ENCODE results near the gene ABHD10.

Gene ABHD10

DNA sequence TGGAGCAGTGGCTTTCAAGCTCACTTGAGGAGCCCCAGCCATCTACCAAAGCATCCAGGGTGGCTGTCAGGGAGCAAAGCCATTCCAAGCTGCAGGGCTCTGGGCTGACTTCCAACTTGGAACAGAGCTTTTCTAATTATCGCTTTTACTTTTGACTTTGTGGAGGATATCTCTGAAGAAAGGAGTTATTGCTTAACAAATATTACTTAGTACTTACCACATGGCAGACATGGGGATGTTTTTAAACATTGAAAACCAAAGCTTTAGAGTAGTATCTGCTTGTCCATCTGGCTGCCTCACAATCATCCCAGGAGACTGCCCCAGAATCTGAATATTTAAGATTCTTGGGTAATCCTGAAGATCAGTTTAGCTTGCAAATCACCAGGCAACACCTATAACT lies 28.8 kb downstream of the ABHD10 start:
- Histone ChIP-seq H4K91ac (ENCODE audit: low read length) (no peak overlapping the region), H3K27ac (ENCODE audit: low read length, poor library complexity, severe bottlenecking) (peak overlapping the region; percentile 83), H3K9me3 (ENCODE audit: control insufficient read depth, low read length) (no peaks in the 10 kb centered on the region), H3K4me3 (ENCODE audit: insufficient read depth in 1 of 2, low read depth in 1 of 2, low read length in 2 of 2) (no peak overlapping the region), H3K23ac (ENCODE audit: low read length in 2 of 2) (no peak overlapping the region), H3K79me1 (replicated peaks; ENCODE audit: low read length, poor library complexity, severe bottlenecking) (peaks cover 16% of the 10 kb centered on the region), H3K36me3 (ENCODE audit: control insufficient read depth in 1 of 2, insufficient read depth in 2 of 2, low read depth in 1 of 2, low read length in 2 of 2) (peaks cover 0 to 22% of the 10 kb centered on the region in 2 experiments), H3K14ac (ENCODE audit: low read length in 2 of 2) (no peak overlapping the region), H3K4ac (ENCODE audit: low read depth in 1 of 2, low read length in 2 of 2) (no peak overlapping the region), H2BK120ac (ENCODE audit: low read depth, low read length) (no peak overlapping the region), H2BK5ac (ENCODE audit: low read depth, low read length, poor library complexity, severe bottlenecking) (no peak overlapping the region), H3K4me2 (ENCODE audit: low read length, poor library complexity, severe bottlenecking) (no peak overlapping the region), H2AK5ac (ENCODE audit: low read length, severe bottlenecking) (no peak overlapping the region), H3K4me1 (ENCODE audit: control insufficient read depth, insufficient read depth, low read depth, low read length) (peaks cover 28% of the 10 kb centered on the region), H3K27me3 (ENCODE audit: control insufficient read depth in 1 of 2, insufficient read depth in 1 of 2, low read length in 2 of 2) (no peaks in the 10 kb centered on the region), H2BK15ac (ENCODE audit: low read depth, poor library complexity, severe bottlenecking) (no peak overlapping the region), H3K18ac (ENCODE audit: low read depth in 1 of 2, low read length in 2 of 2) (no peak overlapping the region), H4K8ac (ENCODE audit: low read length) (no peak overlapping the region), H2AFZ (ENCODE audit: low read depth, low read length) (no peak overlapping the region), H2BK12ac (ENCODE audit: low read length in 2 of 2) (no peak overlapping the region), H3K9ac (ENCODE audit: low read length) (no peak overlapping the region)
- peak; percentile 30 for DNase-seq
- WGBS: no CpG with 5 or more reads among the region's 1 CpG

DNA sequence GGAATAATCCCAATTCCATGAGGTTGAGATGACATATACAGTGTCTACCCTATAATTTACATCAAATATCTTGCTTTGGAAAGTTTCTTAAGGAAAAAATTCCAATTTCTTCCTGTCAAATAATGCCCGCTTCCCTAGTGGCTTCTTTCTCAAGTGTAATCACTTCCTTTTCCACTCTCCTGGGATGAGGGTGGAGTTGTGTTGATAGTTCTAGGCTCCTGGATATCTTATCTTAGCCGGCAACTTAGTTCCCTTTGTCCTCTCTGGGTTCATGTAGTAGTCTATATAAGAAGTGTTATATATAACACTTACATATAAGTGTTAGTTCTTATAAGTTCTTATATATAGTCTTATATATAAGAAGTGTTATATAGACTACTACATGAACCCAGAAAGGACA lies 30.8 kb downstream of the ABHD10 start:
- Histone ChIP-seq H3K9ac (ENCODE audit: low read length) (no peak overlapping the region), H2AFZ (ENCODE audit: low read depth, low read length) (no peak overlapping the region), H3K4me1 (ENCODE audit: control insufficient read depth, insufficient read depth, low read depth, low read length) (peaks cover 22% of the 10 kb centered on the region), H3K4me2 (ENCODE audit: low read length, poor library complexity, severe bottlenecking) (no peak overlapping the region), H3K23ac (ENCODE audit: low read length in 2 of 2) (no peak overlapping the region), H3K27ac (ENCODE audit: low read length, poor library complexity, severe bottlenecking) (peak overlapping the region; percentile 35), H4K8ac (ENCODE audit: low read length) (no peak overlapping the region), H2BK5ac (ENCODE audit: low read depth, low read length, poor library complexity, severe bottlenecking) (peak overlapping the region; percentile 36), H4K91ac (ENCODE audit: low read length) (no peak overlapping the region), H3K14ac (ENCODE audit: low read length in 2 of 2) (no peak overlapping the region), H3K4me3 (ENCODE audit: insufficient read depth in 1 of 2, low read depth in 1 of 2, low read length in 2 of 2) (no peak overlapping the region), H3K18ac (ENCODE audit: low read depth in 1 of 2, low read length in 2 of 2) (no peak overlapping the region), H3K9me3 (ENCODE audit: control insufficient read depth, low read length) (no peaks in the 10 kb centered on the region), H2BK120ac (ENCODE audit: low read depth, low read length) (no peak overlapping the region), H3K4ac (ENCODE audit: low read depth in 1 of 2, low read length in 2 of 2) (no peak overlapping the region), H3K27me3 (ENCODE audit: control insufficient read depth in 1 of 2, insufficient read depth in 1 of 2, low read length in 2 of 2) (no peaks in the 10 kb centered on the region), H3K36me3 (ENCODE audit: control insufficient read depth in 1 of 2, insufficient read depth in 2 of 2, low read depth in 1 of 2, low read length in 2 of 2) (peaks cover 0 to 18% of the 10 kb centered on the region in 2 experiments), H3K79me1 (replicated peaks; ENCODE audit: low read length, poor library complexity, severe bottlenecking) (peaks cover 8% of the 10 kb centered on the region), H2BK12ac (ENCODE audit: low read length in 2 of 2) (no peak overlapping the region), H2BK15ac (ENCODE audit: low read depth, poor library complexity, severe bottlenecking) (no peak overlapping the region), H2AK5ac (ENCODE audit: low read length, severe bottlenecking) (no peak overlapping the region)
- DNase-seq: no peak
- no CpG with 5 or more reads among the region's 2 CpGs for WGBS

DNA sequence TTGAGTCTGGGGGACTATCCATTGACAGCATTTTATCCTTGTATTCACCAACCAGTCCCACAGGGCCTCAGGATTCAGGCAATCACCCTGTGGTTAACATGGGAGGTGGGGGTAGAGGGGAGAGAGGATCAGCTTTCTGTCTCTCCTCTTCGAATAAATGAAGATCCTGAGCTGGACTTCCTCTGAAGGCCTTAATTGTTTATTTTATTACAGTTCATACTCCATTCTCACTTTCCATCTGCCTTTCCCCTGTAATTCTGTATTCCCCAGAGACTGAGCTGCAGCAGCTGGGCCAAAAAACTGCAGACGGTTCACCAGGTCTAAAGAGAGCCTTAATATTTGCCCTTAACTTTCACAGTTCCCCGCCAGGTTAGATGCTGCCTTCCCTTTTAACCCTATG lies 31.8 kb downstream of the ABHD10 start:
- Histone ChIP-seq H3K4me2 (ENCODE audit: low read length, poor library complexity, severe bottlenecking) (no peak overlapping the region), H2BK5ac (ENCODE audit: low read depth, low read length, poor library complexity, severe bottlenecking) (peak overlapping the region; percentile 75), H2AK5ac (ENCODE audit: low read length, severe bottlenecking) (peak overlapping the region; percentile 87), H3K4me1 (ENCODE audit: control insufficient read depth, insufficient read depth, low read depth, low read length) (peaks cover 22% of the 10 kb centered on the region), H3K4me3 (ENCODE audit: insufficient read depth in 1 of 2, low read depth in 1 of 2, low read length in 2 of 2) (no peak overlapping the region), H3K9me3 (ENCODE audit: control insufficient read depth, low read length) (no peaks in the 10 kb centered on the region), H3K4ac (ENCODE audit: low read depth in 1 of 2, low read length in 2 of 2) (no peak overlapping the region), H2AFZ (ENCODE audit: low read depth, low read length) (no peak overlapping the region), H3K36me3 (ENCODE audit: control insufficient read depth in 1 of 2, insufficient read depth in 2 of 2, low read depth in 1 of 2, low read length in 2 of 2) (peaks cover 0 to 20% of the 10 kb centered on the region in 2 experiments), H4K8ac (ENCODE audit: low read length) (no peak overlapping the region), H3K27me3 (ENCODE audit: control insufficient read depth in 1 of 2, insufficient read depth in 1 of 2, low read length in 2 of 2) (no peaks in the 10 kb centered on the region), H4K91ac (ENCODE audit: low read length) (no peak overlapping the region), H3K9ac (ENCODE audit: low read length) (no peak overlapping the region), H3K14ac (ENCODE audit: low read length in 2 of 2) (no peak overlapping the region), H3K23ac (ENCODE audit: low read length in 2 of 2) (no peak overlapping the region), H3K27ac (ENCODE audit: low read length, poor library complexity, severe bottlenecking) (peak overlapping the region; percentile 93), H2BK120ac (ENCODE audit: low read depth, low read length) (no peak overlapping the region), H3K79me1 (replicated peaks; ENCODE audit: low read length, poor library complexity, severe bottlenecking) (peaks cover 7% of the 10 kb centered on the region), H3K18ac (ENCODE audit: low read depth in 1 of 2, low read length in 2 of 2) (no peak overlapping the region), H2BK12ac (ENCODE audit: low read length in 2 of 2) (no peak overlapping the region), H2BK15ac (ENCODE audit: low read depth, poor library complexity, severe bottlenecking) (no peak overlapping the region)
- DNase-seq: no peak
- 74% methylated on average over 3 of the region's 3 CpGs for WGBS

DNA sequence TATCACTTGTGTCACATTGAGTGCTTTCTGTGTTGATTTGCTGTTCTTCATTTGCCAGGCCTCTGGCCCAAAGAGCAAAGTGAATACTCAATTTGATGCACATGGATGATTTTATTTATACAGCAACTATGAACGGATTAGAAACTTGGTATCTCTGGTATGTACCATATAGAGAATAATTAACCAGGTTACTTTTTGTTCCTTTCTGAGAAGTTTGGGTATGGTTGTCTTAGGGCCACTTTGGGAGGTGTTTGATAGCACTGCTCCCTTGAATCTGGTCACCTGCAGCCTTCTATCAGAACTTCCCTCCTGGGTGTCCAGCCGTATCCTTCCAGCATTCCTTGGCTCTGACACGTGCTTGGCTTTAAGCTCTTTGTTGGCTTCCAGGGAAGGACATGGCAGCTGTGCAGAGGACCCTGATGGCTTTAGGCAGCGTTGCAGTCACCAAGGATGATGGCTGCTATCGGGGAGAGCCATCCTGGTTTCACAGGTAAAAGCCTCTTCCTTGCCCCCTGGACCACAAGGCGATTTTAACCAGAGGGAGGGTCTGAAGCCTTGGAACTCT lies 32.6 kb downstream of the ABHD10 start:
- no peaks in the 10 kb centered on the region for H3K27me3 ChIP-seq (ENCODE audit: control insufficient read depth in 1 of 2, insufficient read depth in 1 of 2, low read length in 2 of 2)
- no peak overlapping the region for H4K91ac ChIP-seq (ENCODE audit: low read length)
- no peak overlapping the region for H3K9ac ChIP-seq (ENCODE audit: low read length)
- no peak for DNase-seq
- WGBS: 87% methylated on average over 5 of the region's 6 CpGs
- no peak overlapping the region for H2BK15ac ChIP-seq (ENCODE audit: low read depth, poor library complexity, severe bottlenecking)
- no peak overlapping the region for H3K23ac ChIP-seq (ENCODE audit: low read length in 2 of 2)
- H2AK5ac ChIP-seq (ENCODE audit: low read length, severe bottlenecking): peak overlapping the region; percentile 99
- no peak overlapping the region for H3K4me3 ChIP-seq (ENCODE audit: insufficient read depth in 1 of 2, low read depth in 1 of 2, low read length in 2 of 2)
- peaks cover 4% of the 10 kb centered on the region for H3K79me1 ChIP-seq (replicated peaks; ENCODE audit: low read length, poor library complexity, severe bottlenecking)
- no peak overlapping the region for H2BK120ac ChIP-seq (ENCODE audit: low read depth, low read length)
- no peak overlapping the region for H2AFZ ChIP-seq (ENCODE audit: low read depth, low read length)
- H2BK12ac ChIP-seq (ENCODE audit: low read length in 2 of 2): no peak overlapping the region
- no peak overlapping the region for H4K8ac ChIP-seq (ENCODE audit: low read length)
- H3K14ac ChIP-seq (ENCODE audit: low read length in 2 of 2): no peak overlapping the region
- H3K4ac ChIP-seq (ENCODE audit: low read depth in 1 of 2, low read length in 2 of 2): no peak overlapping the region
- no peak overlapping the region for H3K4me2 ChIP-seq (ENCODE audit: low read length, poor library complexity, severe bottlenecking)
- H3K27ac ChIP-seq (ENCODE audit: low read length, poor library complexity, severe bottlenecking): peak overlapping the region; percentile 93
- peak overlapping the region; percentile 92 for H2BK5ac ChIP-seq (ENCODE audit: low read depth, low read length, poor library complexity, severe bottlenecking)
- H3K36me3 ChIP-seq (ENCODE audit: control insufficient read depth in 1 of 2, insufficient read depth in 2 of 2, low read depth in 1 of 2, low read length in 2 of 2): peaks cover 0 to 16% of the 10 kb centered on the region in 2 experiments
- peaks cover 22% of the 10 kb centered on the region for H3K4me1 ChIP-seq (ENCODE audit: control insufficient read depth, insufficient read depth, low read depth, low read length)
- H3K18ac ChIP-seq (ENCODE audit: low read depth in 1 of 2, low read length in 2 of 2): peak overlapping the region in 1 of 2 experiments; percentile 33
- H3K9me3 ChIP-seq (ENCODE audit: control insufficient read depth, low read length): no peaks in the 10 kb centered on the region

All from mesenchymal stem cell (in vitro differentiated cells and primary cell).